HEK293 (cell line): Measurements from ENCODE around the gene PDE11A.

Experiments used
- CTCF ChIA-PET: fragments of 350-600 bp; formaldehyde crosslinking; extraction: SDS; loops from one replicate; lab custom pipeline; 2021; ENCODE audit warnings: antibody characterized with exemption; lab: Yijun Ruan, JAX
- POLR2A ChIA-PET: fragments of 300-600 bp; formaldehyde crosslinking; extraction: SDS; loops from one replicate; lab custom pipeline; 2020; ENCODE audit warnings: antibody characterized with exemption, inconsistent platforms; lab: Yijun Ruan, JAX
- H3K27ac ChIP-seq: fragments of 200-500 bp; sonication (Bioruptor generic); 2 replicates; pipeline ENCODE4 v1.5.1; 2014; ENCODE audit warnings: low read depth, low read length, control low read depth, inconsistent platforms; ENCODE audit errors: extremely low read depth
- H3K36me3 ChIP-seq, 2 experiments: fragments of 200-500 bp in 1 of 2; sonication (Bioruptor generic) in 1 of 2; 1 replicate in 1 of 2; 2 replicates in 1 of 2; pipeline ENCODE4 v1.5.1; 2014 to 2017; ENCODE audit warnings: inconsistent platforms in 2 of 2, low read length in 2 of 2; ENCODE audit not compliant: control insufficient read depth in 2 of 2, insufficient read depth in 1 of 2
- H3K4me1 ChIP-seq: fragments of 200-500 bp; sonication (Bioruptor generic); 2 replicates; pipeline ENCODE4 v1.5.1; 2014; ENCODE audit warnings: mild to moderate bottlenecking, low read length, inconsistent platforms; ENCODE audit not compliant: control insufficient read depth, insufficient read depth
- H3K4me3 ChIP-seq: 2 replicates; pipeline ENCODE4 v1.5.1; 2011; ENCODE audit warnings: low read depth, mild to moderate bottlenecking, control low read depth, low read length, moderate library complexity
- H3K9me3 ChIP-seq: fragments of 200-500 bp; sonication (Bioruptor generic); 2 replicates; pipeline ENCODE4 v1.5.1; 2014; ENCODE audit warnings: low read depth, low read length, inconsistent platforms; ENCODE audit not compliant: control insufficient read depth, insufficient read depth
- KLF10 ChIP-seq: fragments of 450-650 bp; IDR thresholded peaks from 2 replicates; pipeline ENCODE4 v1.5.1; 2018; ENCODE audit warnings: missing biosample characterization, mild to moderate bottlenecking, missing genetic modification characterization
- RBAK ChIP-seq: fragments of 450-650 bp; formaldehyde crosslinking; IDR thresholded peaks from 2 replicates; pipeline ENCODE4 v1.5.1; 2016; ENCODE audit warnings: missing biosample characterization, missing genetic modification characterization
- ZBTB1 ChIP-seq: fragments of 450-650 bp; formaldehyde crosslinking; IDR thresholded peaks from 2 replicates; pipeline ENCODE4 v1.5.1; 2016; ENCODE audit warnings: missing biosample characterization, missing genetic modification characterization
- ZBTB48 ChIP-seq: fragments of 450-650 bp; formaldehyde crosslinking; IDR thresholded peaks from 2 replicates; pipeline ENCODE4 v1.5.1; 2016; ENCODE audit warnings: missing biosample characterization, missing genetic modification characterization
- ZNF112 ChIP-seq: fragments of 450-650 bp; formaldehyde crosslinking; IDR thresholded peaks from 2 replicates; pipeline ENCODE4 v1.5.0; 2017; ENCODE audit warnings: missing biosample characterization, missing genetic modification characterization
- ZNF114 ChIP-seq: fragments of 450-650 bp; formaldehyde crosslinking; IDR thresholded peaks from 2 replicates; pipeline ENCODE4 v1.5.0; 2017; ENCODE audit warnings: missing biosample characterization, missing genetic modification characterization
- ZNF174 ChIP-seq: fragments of 450-650 bp; formaldehyde crosslinking; IDR thresholded peaks from 2 replicates; pipeline ENCODE4 v1.5.0; 2017; ENCODE audit warnings: missing biosample characterization, mild to moderate bottlenecking, missing genetic modification characterization
- ZNF416 ChIP-seq: fragments of 450-650 bp; formaldehyde crosslinking; IDR thresholded peaks from 2 replicates; pipeline ENCODE4 v1.5.1; 2016; ENCODE audit warnings: missing biosample characterization, missing genetic modification characterization
- ZNF426 ChIP-seq: fragments of 450-650 bp; formaldehyde crosslinking; IDR thresholded peaks from 2 replicates; pipeline ENCODE4 v1.5.1; 2017; ENCODE audit warnings: missing biosample characterization, missing genetic modification characterization, mild to moderate bottlenecking, inconsistent platforms, moderate library complexity
- ZNF529 ChIP-seq: fragments of 450-650 bp; formaldehyde crosslinking; IDR thresholded peaks from 2 replicates; pipeline ENCODE4 v1.5.1; 2017; ENCODE audit warnings: missing genetic modification characterization, missing biosample characterization; ENCODE audit not compliant: insufficient replicate concordance
- ZNF660 ChIP-seq: fragments of 450-650 bp; IDR thresholded peaks from 2 replicates; pipeline ENCODE4 v1.5.1; 2018; ENCODE audit warnings: missing biosample characterization, mild to moderate bottlenecking, missing genetic modification characterization
- ZNF670 ChIP-seq: fragments of 450-650 bp; formaldehyde crosslinking; IDR thresholded peaks from 2 replicates; pipeline ENCODE4 v1.5.1; 2016; ENCODE audit warnings: missing biosample characterization, missing genetic modification characterization, low read depth
- TF ChIP-seq, protein P1 (sequence below): fragments of 450-650 bp; formaldehyde crosslinking; IDR thresholded peaks from 2 replicates; pipeline ENCODE4 v1.5.1; 2016; ENCODE audit warnings: missing biosample characterization, missing genetic modification characterization, borderline replicate concordance
- TF ChIP-seq, protein P2 (sequence below): fragments of 450-650 bp; formaldehyde crosslinking; IDR thresholded peaks from 2 replicates; pipeline ENCODE4 v1.5.1; 2017; ENCODE audit warnings: missing biosample characterization, missing genetic modification characterization
- TF ChIP-seq, protein P3 (sequence below): fragments of 450-650 bp; formaldehyde crosslinking; IDR thresholded peaks from 2 replicates; pipeline ENCODE4 v1.5.1; 2016; ENCODE audit warnings: missing biosample characterization, missing genetic modification characterization
- TF ChIP-seq, protein P4 (sequence below): fragments of 450-650 bp; formaldehyde crosslinking; IDR thresholded peaks from 2 replicates; pipeline ENCODE4 v1.5.1; 2016; ENCODE audit warnings: missing biosample characterization, missing genetic modification characterization
- TF ChIP-seq, protein P5 (sequence below): fragments of 450-650 bp; formaldehyde crosslinking; IDR thresholded peaks from 2 replicates; pipeline ENCODE4 v1.5.1; 2016; ENCODE audit warnings: missing biosample characterization, missing genetic modification characterization

Gene PDE11A

DNA sequence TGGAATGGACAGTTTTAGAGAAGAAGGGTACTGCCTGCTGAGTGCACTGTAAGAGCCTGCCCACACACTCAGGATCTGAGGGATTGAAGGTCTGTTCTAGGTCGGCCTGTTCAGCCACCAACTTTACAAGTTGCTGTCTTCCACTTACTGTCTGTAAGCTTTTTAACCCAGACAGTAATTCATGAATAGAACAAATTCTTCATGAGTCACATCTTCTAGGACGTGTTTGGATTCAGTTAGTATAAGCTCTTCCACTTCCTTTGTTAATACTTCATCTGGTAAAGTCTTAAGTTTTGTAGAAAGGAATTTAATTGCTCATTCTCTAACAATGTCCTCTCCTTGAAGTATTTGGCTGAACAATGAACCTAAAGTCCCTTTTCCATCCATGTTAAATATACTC lies 74.6 kb downstream of the PDE11A start (continued):
- TF ChIP-seq, protein P1, sequence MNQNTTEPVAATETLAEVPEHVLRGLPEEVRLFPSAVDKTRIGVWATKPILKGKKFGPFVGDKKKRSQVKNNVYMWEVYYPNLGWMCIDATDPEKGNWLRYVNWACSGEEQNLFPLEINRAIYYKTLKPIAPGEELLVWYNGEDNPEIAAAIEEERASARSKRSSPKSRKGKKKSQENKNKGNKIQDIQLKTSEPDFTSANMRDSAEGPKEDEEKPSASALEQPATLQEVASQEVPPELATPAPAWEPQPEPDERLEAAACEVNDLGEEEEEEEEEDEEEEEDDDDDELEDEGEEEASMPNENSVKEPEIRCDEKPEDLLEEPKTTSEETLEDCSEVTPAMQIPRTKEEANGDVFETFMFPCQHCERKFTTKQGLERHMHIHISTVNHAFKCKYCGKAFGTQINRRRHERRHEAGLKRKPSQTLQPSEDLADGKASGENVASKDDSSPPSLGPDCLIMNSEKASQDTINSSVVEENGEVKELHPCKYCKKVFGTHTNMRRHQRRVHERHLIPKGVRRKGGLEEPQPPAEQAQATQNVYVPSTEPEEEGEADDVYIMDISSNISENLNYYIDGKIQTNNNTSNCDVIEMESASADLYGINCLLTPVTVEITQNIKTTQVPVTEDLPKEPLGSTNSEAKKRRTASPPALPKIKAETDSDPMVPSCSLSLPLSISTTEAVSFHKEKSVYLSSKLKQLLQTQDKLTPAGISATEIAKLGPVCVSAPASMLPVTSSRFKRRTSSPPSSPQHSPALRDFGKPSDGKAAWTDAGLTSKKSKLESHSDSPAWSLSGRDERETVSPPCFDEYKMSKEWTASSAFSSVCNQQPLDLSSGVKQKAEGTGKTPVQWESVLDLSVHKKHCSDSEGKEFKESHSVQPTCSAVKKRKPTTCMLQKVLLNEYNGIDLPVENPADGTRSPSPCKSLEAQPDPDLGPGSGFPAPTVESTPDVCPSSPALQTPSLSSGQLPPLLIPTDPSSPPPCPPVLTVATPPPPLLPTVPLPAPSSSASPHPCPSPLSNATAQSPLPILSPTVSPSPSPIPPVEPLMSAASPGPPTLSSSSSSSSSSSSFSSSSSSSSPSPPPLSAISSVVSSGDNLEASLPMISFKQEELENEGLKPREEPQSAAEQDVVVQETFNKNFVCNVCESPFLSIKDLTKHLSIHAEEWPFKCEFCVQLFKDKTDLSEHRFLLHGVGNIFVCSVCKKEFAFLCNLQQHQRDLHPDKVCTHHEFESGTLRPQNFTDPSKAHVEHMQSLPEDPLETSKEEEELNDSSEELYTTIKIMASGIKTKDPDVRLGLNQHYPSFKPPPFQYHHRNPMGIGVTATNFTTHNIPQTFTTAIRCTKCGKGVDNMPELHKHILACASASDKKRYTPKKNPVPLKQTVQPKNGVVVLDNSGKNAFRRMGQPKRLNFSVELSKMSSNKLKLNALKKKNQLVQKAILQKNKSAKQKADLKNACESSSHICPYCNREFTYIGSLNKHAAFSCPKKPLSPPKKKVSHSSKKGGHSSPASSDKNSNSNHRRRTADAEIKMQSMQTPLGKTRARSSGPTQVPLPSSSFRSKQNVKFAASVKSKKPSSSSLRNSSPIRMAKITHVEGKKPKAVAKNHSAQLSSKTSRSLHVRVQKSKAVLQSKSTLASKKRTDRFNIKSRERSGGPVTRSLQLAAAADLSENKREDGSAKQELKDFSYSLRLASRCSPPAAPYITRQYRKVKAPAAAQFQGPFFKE: no peak
- TF ChIP-seq, all 188 proteins: peak for 0

DNA sequence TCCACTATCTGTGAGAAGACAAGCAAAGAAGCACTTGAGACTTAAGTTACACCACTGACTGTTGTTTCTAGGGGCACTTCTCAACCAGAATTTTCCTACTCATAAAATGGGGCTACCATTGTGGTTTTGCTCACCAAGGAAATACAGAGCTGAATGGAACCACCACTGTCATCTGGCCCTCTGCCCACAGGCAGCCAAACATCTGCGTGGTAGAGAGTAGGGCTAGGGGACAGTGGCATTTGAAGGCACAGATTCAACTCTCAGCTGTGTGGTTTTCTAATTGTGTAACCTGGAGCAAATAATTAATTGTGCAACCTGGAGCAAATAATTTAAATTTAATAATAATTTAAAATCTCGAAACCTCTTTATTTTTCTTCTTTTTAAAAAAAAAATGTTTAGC lies 79.6 kb downstream of the PDE11A start:
- Histone ChIP-seq H3K27ac (no peak overlapping the region), H3K4me1 (no peaks in the 10 kb centered on the region), H3K4me3 (no peak overlapping the region), H3K9me3 (no peaks in the 10 kb centered on the region), H3K36me3 (no peaks in the 10 kb centered on the region)
- ChIA-PET CTCF (interaction anchor here (0.6 to 2.4 kb wide), 3 partner anchors 9 to 1339 kb away, joined by 3 to 15 read pairs (median 3); no protein-coding TSS in a partner anchor), POLR2A (no interaction called here)
- no peak for TF ChIP-seq ZNF670 (tag by site-specific recombination)
- no peak for TF ChIP-seq ZNF529 (tag by site-specific recombination)
- TF ChIP-seq, protein P2, sequence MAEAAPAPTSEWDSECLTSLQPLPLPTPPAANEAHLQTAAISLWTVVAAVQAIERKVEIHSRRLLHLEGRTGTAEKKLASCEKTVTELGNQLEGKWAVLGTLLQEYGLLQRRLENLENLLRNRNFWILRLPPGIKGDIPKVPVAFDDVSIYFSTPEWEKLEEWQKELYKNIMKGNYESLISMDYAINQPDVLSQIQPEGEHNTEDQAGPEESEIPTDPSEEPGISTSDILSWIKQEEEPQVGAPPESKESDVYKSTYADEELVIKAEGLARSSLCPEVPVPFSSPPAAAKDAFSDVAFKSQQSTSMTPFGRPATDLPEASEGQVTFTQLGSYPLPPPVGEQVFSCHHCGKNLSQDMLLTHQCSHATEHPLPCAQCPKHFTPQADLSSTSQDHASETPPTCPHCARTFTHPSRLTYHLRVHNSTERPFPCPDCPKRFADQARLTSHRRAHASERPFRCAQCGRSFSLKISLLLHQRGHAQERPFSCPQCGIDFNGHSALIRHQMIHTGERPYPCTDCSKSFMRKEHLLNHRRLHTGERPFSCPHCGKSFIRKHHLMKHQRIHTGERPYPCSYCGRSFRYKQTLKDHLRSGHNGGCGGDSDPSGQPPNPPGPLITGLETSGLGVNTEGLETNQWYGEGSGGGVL (tag by site-specific recombination): no peak
- no peak for TF ChIP-seq ZBTB48 (tag by site-specific recombination)
- TF ChIP-seq, protein P3, sequence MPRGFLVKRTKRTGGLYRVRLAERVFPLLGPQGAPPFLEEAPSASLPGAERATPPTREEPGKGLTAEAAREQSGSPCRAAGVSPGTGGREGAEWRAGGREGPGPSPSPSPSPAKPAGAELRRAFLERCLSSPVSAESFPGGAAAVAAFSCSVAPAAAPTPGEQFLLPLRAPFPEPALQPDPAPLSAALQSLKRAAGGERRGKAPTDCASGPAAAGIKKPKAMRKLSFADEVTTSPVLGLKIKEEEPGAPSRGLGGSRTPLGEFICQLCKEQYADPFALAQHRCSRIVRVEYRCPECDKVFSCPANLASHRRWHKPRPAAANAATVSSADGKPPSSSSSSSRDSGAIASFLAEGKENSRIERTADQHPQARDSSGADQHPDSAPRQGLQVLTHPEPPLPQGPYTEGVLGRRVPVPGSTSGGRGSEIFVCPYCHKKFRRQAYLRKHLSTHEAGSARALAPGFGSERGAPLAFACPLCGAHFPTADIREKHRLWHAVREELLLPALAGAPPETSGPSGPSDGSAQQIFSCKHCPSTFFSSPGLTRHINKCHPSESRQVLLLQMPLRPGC (tag by site-specific recombination): no peak
- no peak for TF ChIP-seq ZNF660 (tag by site-specific recombination)
- no peak for TF ChIP-seq ZNF112 (tag by site-specific recombination)
- TF ChIP-seq ZBTB1 (tag by site-specific recombination): no peak
- TF ChIP-seq ZNF416 (tag by site-specific recombination): no peak
- no peak for TF ChIP-seq ZNF174 (tag by site-specific recombination)
- TF ChIP-seq, protein P4, sequence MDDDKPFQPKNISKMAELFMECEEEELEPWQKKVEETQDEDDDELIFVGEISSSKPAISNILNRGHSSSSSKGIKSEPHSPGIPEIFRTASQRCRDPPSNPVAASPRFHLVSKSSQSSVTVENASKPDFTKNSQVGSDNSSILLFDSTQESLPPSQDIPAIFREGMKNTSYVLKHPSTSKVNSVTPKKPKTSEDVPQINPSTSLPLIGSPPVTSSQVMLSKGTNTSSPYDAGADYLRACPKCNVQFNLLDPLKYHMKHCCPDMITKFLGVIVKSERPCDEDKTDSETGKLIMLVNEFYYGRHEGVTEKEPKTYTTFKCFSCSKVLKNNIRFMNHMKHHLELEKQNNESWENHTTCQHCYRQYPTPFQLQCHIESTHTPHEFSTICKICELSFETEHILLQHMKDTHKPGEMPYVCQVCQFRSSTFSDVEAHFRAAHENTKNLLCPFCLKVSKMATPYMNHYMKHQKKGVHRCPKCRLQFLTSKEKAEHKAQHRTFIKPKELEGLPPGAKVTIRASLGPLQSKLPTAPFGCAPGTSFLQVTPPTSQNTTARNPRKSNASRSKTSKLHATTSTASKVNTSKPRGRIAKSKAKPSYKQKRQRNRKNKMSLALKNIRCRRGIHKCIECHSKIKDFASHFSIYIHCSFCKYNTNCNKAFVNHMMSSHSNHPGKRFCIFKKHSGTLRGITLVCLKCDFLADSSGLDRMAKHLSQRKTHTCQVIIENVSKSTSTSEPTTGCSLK (tag by site-specific recombination): no peak
- TF ChIP-seq, protein P5, sequence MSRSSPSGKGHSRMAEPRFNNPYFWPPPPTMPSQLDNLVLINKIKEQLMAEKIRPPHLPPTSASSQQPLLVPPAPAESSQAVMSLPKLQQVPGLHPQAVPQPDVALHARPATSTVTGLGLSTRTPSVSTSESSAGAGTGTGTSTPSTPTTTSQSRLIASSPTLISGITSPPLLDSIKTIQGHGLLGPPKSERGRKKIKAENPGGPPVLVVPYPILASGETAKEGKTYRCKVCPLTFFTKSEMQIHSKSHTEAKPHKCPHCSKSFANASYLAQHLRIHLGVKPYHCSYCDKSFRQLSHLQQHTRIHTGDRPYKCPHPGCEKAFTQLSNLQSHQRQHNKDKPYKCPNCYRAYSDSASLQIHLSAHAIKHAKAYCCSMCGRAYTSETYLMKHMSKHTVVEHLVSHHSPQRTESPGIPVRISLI (tag by site-specific recombination): no peak
- no peak for TF ChIP-seq KLF10 (tag by site-specific recombination)
- TF ChIP-seq RBAK (tag by site-specific recombination): no peak
- no peak for TF ChIP-seq ZNF114
- TF ChIP-seq ZNF426 (tag by site-specific recombination): no peak
